Fibroblast of mammary gland (primary cell): ENCODE data around the gene ADCY2.

ENCODE experiments used
- DNase-seq: peaks from one replicate; pipeline ENCODE4 v3.0.0-alpha.2; 2010; ENCODE audit warnings: low read depth
- H3K4me3 ChIP-seq: 2 replicates; pipeline ENCODE4 v1.5.1; 2011; ENCODE audit warnings: low read depth, mild to moderate bottlenecking, low read length, moderate library complexity; ENCODE audit not compliant: control insufficient read depth
- CTCF ChIP-seq: conservative IDR thresholded peaks from 2 replicates; pipeline ENCODE4 v1.5.1; 2011; ENCODE audit warnings: low read depth, low read length, inconsistent platforms; ENCODE audit not compliant: control insufficient read depth, insufficient read depth

The ADCY2 gene

GRCh38 chr5:7473115-7473514 lies 77.2 kb downstream of the ADCY2 start:
- no peak for TF ChIP-seq CTCF
- H3K4me3 ChIP-seq, result no peak overlapping the region
- DNase-seq, result no peak

DNA sequence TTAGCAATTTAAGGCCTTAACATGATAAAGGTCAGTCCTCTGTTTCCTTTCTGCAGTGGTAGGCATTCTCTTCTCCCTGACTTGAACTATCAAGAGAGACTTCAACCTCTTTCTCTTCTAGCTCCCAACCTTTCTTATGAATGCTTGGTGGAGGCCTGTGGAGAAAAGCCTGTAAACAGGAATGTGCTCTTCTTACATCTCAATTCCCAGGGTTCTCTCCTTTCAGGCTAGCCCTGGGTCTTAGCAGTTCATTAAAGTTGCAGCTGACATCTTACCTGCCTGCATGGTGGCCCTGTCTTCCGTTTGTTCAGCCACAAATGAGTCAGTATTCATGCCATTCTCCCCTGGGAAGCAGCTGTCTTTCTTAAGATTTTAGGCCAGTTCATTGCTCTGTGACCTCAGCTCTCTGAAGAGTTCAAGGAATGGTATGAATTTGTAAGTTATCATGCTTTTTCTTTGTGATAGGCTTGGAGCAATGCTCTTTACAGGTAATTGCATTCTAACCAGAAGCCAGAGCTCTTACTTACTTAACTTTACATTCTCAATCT lies 77.8 kb downstream of the ADCY2 start:
- no peak for DNase-seq
- H3K4me3 ChIP-seq, result no peak overlapping the region
- TF ChIP-seq CTCF, result no peak

DNA sequence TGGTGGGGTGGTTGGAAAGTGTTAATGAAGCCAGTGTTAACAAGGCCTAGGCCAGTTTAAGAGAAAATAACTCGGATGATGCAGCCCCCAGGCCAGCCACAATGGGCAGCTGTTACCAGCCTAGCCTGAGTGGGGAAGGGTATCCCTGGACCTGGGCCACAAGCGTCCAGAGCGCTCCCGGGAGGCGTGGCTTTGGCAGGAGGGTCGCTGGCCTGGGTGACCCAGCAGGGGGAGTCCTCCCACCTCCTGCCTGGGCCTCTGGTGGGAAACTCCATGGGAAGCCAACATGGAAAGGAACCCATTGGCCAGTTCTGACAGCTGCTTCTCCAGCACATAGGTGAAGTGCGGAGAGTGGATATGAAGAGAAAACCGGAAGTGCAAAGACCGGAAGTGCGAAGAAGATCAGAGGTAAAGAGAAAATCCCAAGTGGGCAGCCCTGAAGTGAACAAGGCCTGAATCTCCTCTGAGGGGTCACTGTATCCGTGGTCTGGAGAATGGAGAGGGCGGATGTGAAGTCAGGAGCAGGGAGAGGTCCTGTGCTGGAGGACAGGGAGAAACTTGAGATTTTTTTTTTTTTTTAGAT lies 79.0 kb downstream of the ADCY2 start:
- DNase-seq, result no peak
- no peak overlapping the region for H3K4me3 ChIP-seq
- TF ChIP-seq CTCF, result no peak

- no peak overlapping the region for H3K4me3 ChIP-seq
- no peak for DNase-seq
- no peak for TF ChIP-seq CTCF
These were observed 82.5 kb downstream of the ADCY2 start for GRCh38 chr5:7478459-7478858.

GRCh38 chr5:7488734-7489133 lies 92.8 kb downstream of the ADCY2 start:
- no peak for TF ChIP-seq CTCF
- no peak for DNase-seq
- no peak overlapping the region for H3K4me3 ChIP-seq

- no peak overlapping the region for H3K4me3 ChIP-seq
- no peak for TF ChIP-seq CTCF
- DNase-seq, result no peak
These were observed 96.4 kb downstream of the ADCY2 start for GRCh38 chr5:7492371-7492770.

- no peak for TF ChIP-seq CTCF
These were observed 97.1 kb downstream of the ADCY2 start for GRCh38 chr5:7493081-7493480.

More at GRCh38 chr5:7493081-7493480, 97.1 kb downstream of the ADCY2 start:
- H3K4me3 ChIP-seq, result no peak overlapping the region
- DNase-seq, result no peak
